GM18868 (cell line): Measurements from ENCODE around the gene CORO7.
"Not testable (repeated sequence)": the region's sequence is repeated elsewhere in the genome, so short reads cannot be mapped to it uniquely, and the experiment has no call there.

Experiments
- ATAC-seq: cut with Tn5 transposase; IDR thresholded peaks from one replicate; pipeline ENCODE4 v1.9.1; 2021; ENCODE audit warnings: mild to moderate bottlenecking, moderate library complexity; ENCODE audit not compliant: unreplicated experiment

The CORO7 gene

GRCh38 chr16:4403133-4403949 lies 13.1 kb downstream of the CORO7 start:
- ATAC-seq: no peak

GRCh38 chr16:4402439-4403132 lies 13.8 kb downstream of the CORO7 start:
- ATAC-seq: peak; percentile 52

- ATAC-seq: no peak
Observed at GRCh38 chr16:4401510-4401909, 14.9 kb downstream of the CORO7 start.

- no peak for ATAC-seq
Observed at GRCh38 chr16:4401094-4401501, 15.3 kb downstream of the CORO7 start.

GRCh38 chr16:4399001-4399730 lies 17.2 kb downstream of the CORO7 start:
- ATAC-seq: no peak

- no peak for ATAC-seq
Observed at GRCh38 chr16:4395055-4395726, 21.2 kb downstream of the CORO7 start.

- ATAC-seq: not testable (repeated sequence)
Observed at GRCh38 chr16:4393850-4394249, 22.5 kb downstream of the CORO7 start.

GRCh38 chr16:4393240-4393600 lies 23.2 kb downstream of the CORO7 start:
- ATAC-seq: no peak

- ATAC-seq: no peak
Observed at GRCh38 chr16:4392382-4393239, 23.8 kb downstream of the CORO7 start.

GRCh38 chr16:4391631-4392381 lies 24.6 kb downstream of the CORO7 start:
- ATAC-seq: no peak

- ATAC-seq: no peak
Observed at GRCh38 chr16:4390266-4391260, 25.8 kb downstream of the CORO7 start.

GRCh38 chr16:4389051-4389955 lies 27.1 kb downstream of the CORO7 start:
- ATAC-seq: no peak

- ATAC-seq: no peak
Observed at GRCh38 chr16:4388271-4389021, 27.9 kb downstream of the CORO7 start.

- no peak for ATAC-seq
Observed at GRCh38 chr16:4387781-4388180, 28.6 kb downstream of the CORO7 start.

- no peak for ATAC-seq
Observed at GRCh38 chr16:4386951-4387565, 29.3 kb downstream of the CORO7 start.

- ATAC-seq: no peak
Observed at GRCh38 chr16:4386451-4386805, 30.0 kb downstream of the CORO7 start.
